K562 (cell line): ENCODE data around the gene EPHA4. TPM values are rescaled to one million over a fixed set of nuclear protein-coding genes. Genes with fewer than 3 reads are reported as not detected.

Source experiments
- ATAC-seq: fragments of 200-7000 bp; cut with Tn5 transposase; 3 replicates; pipeline ENCODE4 v1.9.1; 2020; ENCODE audit warnings: moderate library complexity
- BruUV-seq: library from RNA; stranded (reverse); fragments of 400-500 nt; replicated peaks from 2 replicates; lab custom pipeline; 2021; lab: Mats Ljungman, UMichigan
- CTCF ChIA-PET: fragments of 300-600 bp; formaldehyde crosslinking; extraction: SDS; loops from one replicate; lab custom pipeline; 2021; ENCODE audit warnings: low intra/inter-chr PET ratio; lab: Yijun Ruan, JAX
- POLR2A ChIA-PET: fragments of 300-600, 350-650 bp; sonication (Branson Sonifier 250); formaldehyde crosslinking; extraction: SDS; loops from one replicate; lab custom pipeline; 2021; ENCODE audit warnings: antibody characterized with exemption, inconsistent platforms; lab: Yijun Ruan, JAX
- DNase-seq, 4 experiments: peaks; one replicate each; pipeline versions ENCODE4 v3.0.0 to v3.0.0-alpha.2; 2011 to 2018; ENCODE audit warnings: low spot score in 3 of 4, mixed read lengths in 3 of 4; ENCODE audit errors: extremely low read depth in 1 of 4
- FAIRE-seq: peaks from 2 replicates; lab custom pipeline; 2011; peaks lifted over from hg19 to GRCh38; lab: Jason Lieb, UNC
- H2AFZ ChIP-seq: 2 replicates; pipeline ENCODE4 v1.6.0; 2011; ENCODE audit warnings: low read depth, low read length, control low read depth, inconsistent platforms
- H3K27ac ChIP-seq: fragments of 200-600 bp; 3 replicates; pipeline ENCODE4 v1.8.0; 2011; ENCODE audit warnings: low read depth, mild to moderate bottlenecking, control low read depth, inconsistent platforms, low read length, moderate library complexity, mixed read lengths; ENCODE audit errors: extremely low read depth
- H3K27me3 ChIP-seq, 2 experiments: fragments of 300-600 bp in 1 of 2; 2 replicates in 1 of 2; 3 replicates in 1 of 2; pipeline versions ENCODE4 v1.6.0 to v1.8.0; 2011; ENCODE audit warnings: inconsistent platforms in 2 of 2, low read length in 2 of 2, mild to moderate bottlenecking in 1 of 2, mixed read lengths in 1 of 2, moderate library complexity in 1 of 2; ENCODE audit not compliant: control insufficient read depth in 2 of 2, insufficient read depth in 2 of 2
- H3K36me3 ChIP-seq: fragments of 300-600 bp; 3 replicates; pipeline ENCODE4 v1.8.0; 2011; ENCODE audit warnings: mild to moderate bottlenecking, low read length, inconsistent platforms; ENCODE audit not compliant: control insufficient read depth, insufficient read depth
- H3K4me1 ChIP-seq, 2 experiments: fragments of 200-600 bp in 1 of 2; replicated peaks in 1 of 2; 2 replicates in 1 of 2; 3 replicates in 1 of 2; pipeline versions ENCODE4 v1.5.1 to v1.8.0; 2011; ENCODE audit warnings: inconsistent platforms in 2 of 2, low read length in 2 of 2, mild to moderate bottlenecking in 1 of 2, mixed read lengths in 1 of 2, moderate library complexity in 1 of 2; ENCODE audit not compliant: control insufficient read depth in 2 of 2, insufficient read depth in 2 of 2
- H3K4me2 ChIP-seq: 2 replicates; pipeline ENCODE4 v1.6.1; 2011; ENCODE audit warnings: low read length, control low read depth, inconsistent platforms, mixed read lengths; ENCODE audit not compliant: insufficient read depth
- H3K4me3 ChIP-seq: fragments of 200-600 bp; sonication (generic), shearing (Covaris generic); 2 replicates; pipeline ENCODE4 v1.5.1; 2016; ENCODE audit warnings: control low read depth, inconsistent platforms
- H3K79me2 ChIP-seq: fragments of 200-600 bp; 3 replicates; pipeline ENCODE4 v1.8.0; 2011; ENCODE audit warnings: low read length, inconsistent platforms; ENCODE audit not compliant: control insufficient read depth, insufficient read depth
- H3K9ac ChIP-seq, 2 experiments: 2 replicates each; pipeline versions ENCODE4 v1.6.0 to v1.6.1; 2011; ENCODE audit warnings: low read depth in 2 of 2, low read length in 2 of 2, control low read depth in 1 of 2, inconsistent platforms in 1 of 2, mild to moderate bottlenecking in 1 of 2, mixed read lengths in 1 of 2; ENCODE audit not compliant: insufficient read depth in 1 of 2
- H3K9me1 ChIP-seq: one replicate; pipeline ENCODE4 v1.6.0; 2011; ENCODE audit warnings: inconsistent platforms, mild to moderate bottlenecking, low read length, moderate library complexity; ENCODE audit not compliant: control insufficient read depth, insufficient read depth
- H3K9me3 ChIP-seq: replicated peaks from 2 replicates; pipeline ENCODE4 v1.5.1; 2011; ENCODE audit warnings: low read depth, low read length, inconsistent platforms; ENCODE audit not compliant: control insufficient read depth, insufficient read depth
- H4K20me1 ChIP-seq: replicated peaks from 2 replicates; pipeline ENCODE4 v1.6.1; 2011; ENCODE audit warnings: low read length, inconsistent platforms, mixed read lengths; ENCODE audit not compliant: control insufficient read depth, insufficient read depth
- FOXK1 ChIP-seq: sonication (generic); formaldehyde crosslinking; IDR thresholded peaks from 2 replicates; pipeline ENCODE4 v1.8.0; 2022; ENCODE audit warnings: missing genetic modification reagents, mild to moderate bottlenecking, borderline replicate concordance
- MEF2D ChIP-seq: conservative IDR thresholded peaks from 2 replicates; pipeline ENCODE4 v1.6.1; 2016; ENCODE audit warnings: low read depth, missing genetic modification characterization, missing compliant biosample characterization
- MYBL2 ChIP-seq, 2 experiments: fragments of 450-650 bp in 1 of 2; sonication (generic) in 1 of 2; formaldehyde crosslinking in 1 of 2; IDR thresholded peaks; 2 replicates each; pipeline versions ENCODE4 v1.6.1 to v1.8.1; 2017 to 2022; ENCODE audit warnings: borderline replicate concordance in 1 of 2, inconsistent platforms in 1 of 2, low read depth in 1 of 2, mild to moderate bottlenecking in 1 of 2, missing genetic modification reagents in 1 of 2, moderate library complexity in 1 of 2
- PTRF ChIP-seq: fragments of 450-650 bp; IDR thresholded peaks from 2 replicates; pipeline ENCODE4 v1.6.1; 2016; ENCODE audit warnings: mild to moderate bottlenecking, missing genetic modification characterization, missing compliant biosample characterization
- ZBTB1 ChIP-seq: sonication (generic); formaldehyde crosslinking; IDR thresholded peaks from 2 replicates; pipeline ENCODE4 v1.8.1; 2023; ENCODE audit warnings: missing genetic modification reagents, low read depth, mild to moderate bottlenecking, borderline replicate concordance
- ZNF224 ChIP-seq: sonication (generic); formaldehyde crosslinking; IDR thresholded peaks from 2 replicates; pipeline ENCODE4 v1.8.0; 2022; ENCODE audit warnings: mild to moderate bottlenecking, missing genetic modification reagents
- ZZZ3 ChIP-seq: fragments of 450-650 bp; IDR thresholded peaks from 2 replicates; pipeline ENCODE4 v1.6.1; 2016; ENCODE audit warnings: antibody characterized with exemption, mild to moderate bottlenecking, moderate library complexity
- WGBS: fragments of 100-300 bp; shearing (Covaris generic); methylation state at CpG from one replicate; pipeline ENCODE4 v1.1.6; 2016; ENCODE audit warnings: low coverage, mixed read lengths; ENCODE audit not compliant: insufficient coverage; ENCODE audit errors: missing lambda C conversion rate; 5-methylcytosine and 5-hydroxymethylcytosine counted together
- in situ Hi-C: fragments of 300-500 bp; cut with MboI; formaldehyde crosslinking; loops from 4 replicates; pipeline ENCODE4 v1.15.0; 2018; ENCODE audit warnings: inconsistent platforms, mixed read lengths
- intact Hi-C: fragments of 100-400 bp; cut with micrococcal nuclease; formaldehyde crosslinking; loops from 2 replicates; pipeline ENCODE4 v1.14.2; 2022
- polyA plus RNA-seq, 8 experiments: library from polyadenylated mRNA; depleted of rRNA in 4 of 8; stranded (reverse) in 5 of 8; unstranded in 3 of 8; fragments of >200 nt; fragmentation: Nextera tagmentation in 2 of 8; fragmentation: Illumina TruSeq in 1 of 8; extraction: Ambion mirVana in 2 of 8; extraction: Trizol in 1 of 8; gene quantifications; 2 replicates each; pipeline versions ENCODE4 v1.2.1 to v1.2.3, GENCODE V29; 2011 to 2014; ENCODE audit warnings: inconsistent platforms in 1 of 8, missing spikeins in 1 of 8
- total RNA-seq, 7 experiments: library from RNA; depleted of rRNA in 6 of 7; stranded (reverse); fragments of >200 nt in 6 of 7; fragmentation: Illumina TruSeq in 2 of 7; extraction: Trizol in 2 of 7; gene quantifications; 2 replicates each; pipeline versions ENCODE4 v1.2.1 to v1.2.3, GENCODE V29; 2011 to 2021; ENCODE audit warnings: low replicate concordance in 1 of 7

The EPHA4 gene
- total and polyA plus RNA-seq, 9 of the 15 experiments (the other 6 are each of a cell fraction or from before 2014, with no cell fraction given) = 0.07 to 0.09 (median 0.07) TPM; not detected in 6

- no TSS peak for BruUV-seq
- H2AFZ ChIP-seq = no peak overlapping the region
- in situ Hi-C loops (no loop called here), intact Hi-C loops (no loop called here)
- POLR2A ChIA-PET = no interaction called here
- no peaks in the 10 kb centered on the region for H3K36me3 ChIP-seq
- no peak overlapping the region for H3K4me3 ChIP-seq
- H3K4me2 ChIP-seq = no peak overlapping the region
- ATAC-seq (no peak), FAIRE-seq (no peak), DNase-seq (no peak)
- H3K79me2 ChIP-seq = no peaks in the 10 kb centered on the region
- no peak for TF ChIP-seq ZZZ3
- no peak for TF ChIP-seq ZNF224 (CRISPR knock-in tag)
- TF ChIP-seq ZBTB1 = no peak
- TF ChIP-seq MEF2D (tag) = no peak
- TF ChIP-seq MYBL2 (IDR thresholded peaks at IDR 0.05; ENCODE audit: low read depth) = no peak
- TF ChIP-seq MYBL2 (CRISPR knock-in tag; IDR thresholded peaks at IDR 0.05; ENCODE audit: borderline replicate concordance) = no peak
- no peak for TF ChIP-seq FOXK1
- TF ChIP-seq PTRF (tag) = no peak
- no peaks in the 10 kb centered on the region for H4K20me1 ChIP-seq
- H3K9ac ChIP-seq = no peak overlapping the region
- CTCF ChIA-PET = no interaction called here
- no peaks in the 10 kb centered on the region for H3K9me1 ChIP-seq
- WGBS = 0% methylated on average over 2 of the region's 2 CpGs
- no peak overlapping the region for H3K27ac ChIP-seq
- no peaks in the 10 kb centered on the region for H3K27me3 ChIP-seq
- no peaks in the 10 kb centered on the region for H3K9me3 ChIP-seq
- no peaks in the 10 kb centered on the region for H3K4me1 ChIP-seq
Measured at GRCh38 chr2:221605751-221606240, 33.7 kb upstream of the EPHA4 start.
